ENCODE data around the gene CHRNA3.
"Not testable (repeated sequence)": the region's sequence is repeated elsewhere in the genome, so short reads cannot be mapped to it uniquely, and the experiment has no call there.

Gene CHRNA3

DNA sequence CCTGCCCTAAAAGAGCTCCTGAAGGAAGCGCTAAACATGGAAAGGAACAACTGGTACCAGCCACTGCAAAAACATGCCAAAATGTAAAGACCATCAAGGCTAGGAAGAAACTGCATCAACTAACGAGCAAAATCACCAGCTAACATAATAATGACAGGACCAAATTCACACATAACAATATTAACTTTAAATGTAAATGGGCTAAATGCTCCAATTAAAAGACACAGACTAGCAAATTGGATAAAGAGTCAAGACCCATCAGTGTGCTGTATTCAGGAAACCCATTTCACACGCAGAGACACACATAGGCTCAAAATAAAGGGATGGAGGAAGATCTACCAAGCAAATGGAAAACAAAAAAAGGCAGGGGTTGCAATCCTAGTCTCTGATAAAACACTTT is 11.2 kb downstream of the CHRNA3 start:
- not testable (repeated sequence) for H3K9ac ChIP-seq (ENCODE audit: low read length); H3K27me3 ChIP-seq (ENCODE audit: control insufficient read depth, insufficient read depth, low read length); H3K27ac ChIP-seq (ENCODE audit: low read length); H3K4me3 ChIP-seq (ENCODE audit: low read length); H3K36me3 ChIP-seq (ENCODE audit: control insufficient read depth, low read depth, low read length); H3K9me3 ChIP-seq (ENCODE audit: control insufficient read depth, low read depth, low read length); H3K4me1 ChIP-seq (ENCODE audit: control insufficient read depth, low read depth, low read length)

GRCh38 chr15:78605680-78606079 is 15.1 kb downstream of the CHRNA3 start:
- Histone ChIP-seq H3K4me1 (ENCODE audit: control insufficient read depth, low read depth, low read length) (no peaks in the 10 kb centered on the region), H3K9ac (ENCODE audit: low read length) (no peak overlapping the region), H3K27ac (ENCODE audit: low read length) (no peak overlapping the region), H3K9me3 (ENCODE audit: control insufficient read depth, low read depth, low read length) (peaks cover 3% of the 10 kb centered on the region), H3K4me3 (ENCODE audit: low read length) (no peak overlapping the region), H3K36me3 (ENCODE audit: control insufficient read depth, low read depth, low read length) (no peaks in the 10 kb centered on the region), H3K27me3 (ENCODE audit: control insufficient read depth, insufficient read depth, low read length) (no peaks in the 10 kb centered on the region)

- Histone ChIP-seq H3K9me3 (ENCODE audit: control insufficient read depth, low read depth, low read length) (peaks cover 3% of the 10 kb centered on the region), H3K27ac (ENCODE audit: low read length) (no peak overlapping the region), H3K27me3 (ENCODE audit: control insufficient read depth, insufficient read depth, low read length) (no peaks in the 10 kb centered on the region), H3K9ac (ENCODE audit: low read length) (no peak overlapping the region), H3K4me1 (ENCODE audit: control insufficient read depth, low read depth, low read length) (no peaks in the 10 kb centered on the region), H3K36me3 (ENCODE audit: control insufficient read depth, low read depth, low read length) (no peaks in the 10 kb centered on the region), H3K4me3 (ENCODE audit: low read length) (no peak overlapping the region)
Observed at GRCh38 chr15:78605201-78605600, 15.6 kb downstream of the CHRNA3 start.

DNA sequence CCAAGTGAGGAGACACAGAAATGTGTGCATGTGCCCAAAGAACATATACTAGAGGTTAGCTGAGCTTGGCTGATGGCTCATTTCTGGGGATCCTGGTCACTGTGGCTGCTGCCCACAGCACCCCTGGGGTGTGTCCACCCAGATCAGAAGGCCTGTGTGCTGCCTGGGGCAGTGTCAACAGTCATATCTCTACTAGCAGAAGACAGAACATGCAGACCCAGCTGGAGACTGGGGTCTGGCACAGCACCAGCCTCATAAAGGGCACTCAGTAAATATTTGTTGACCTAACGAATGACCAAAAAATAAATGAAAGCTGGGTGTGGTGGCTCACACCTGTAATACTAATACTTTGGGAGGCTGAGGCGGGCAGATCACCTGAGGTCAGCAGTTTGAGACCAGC is 16.4 kb downstream of the CHRNA3 start:
- Histone ChIP-seq H3K4me3 (ENCODE audit: low read length) (no peak overlapping the region), H3K4me1 (ENCODE audit: control insufficient read depth, low read depth, low read length) (no peaks in the 10 kb centered on the region), H3K9ac (ENCODE audit: low read length) (no peak overlapping the region), H3K27ac (ENCODE audit: low read length) (no peak overlapping the region), H3K27me3 (ENCODE audit: control insufficient read depth, insufficient read depth, low read length) (no peaks in the 10 kb centered on the region), H3K9me3 (ENCODE audit: control insufficient read depth, low read depth, low read length) (peaks cover 3% of the 10 kb centered on the region), H3K36me3 (ENCODE audit: control insufficient read depth, low read depth, low read length) (no peaks in the 10 kb centered on the region)

DNA sequence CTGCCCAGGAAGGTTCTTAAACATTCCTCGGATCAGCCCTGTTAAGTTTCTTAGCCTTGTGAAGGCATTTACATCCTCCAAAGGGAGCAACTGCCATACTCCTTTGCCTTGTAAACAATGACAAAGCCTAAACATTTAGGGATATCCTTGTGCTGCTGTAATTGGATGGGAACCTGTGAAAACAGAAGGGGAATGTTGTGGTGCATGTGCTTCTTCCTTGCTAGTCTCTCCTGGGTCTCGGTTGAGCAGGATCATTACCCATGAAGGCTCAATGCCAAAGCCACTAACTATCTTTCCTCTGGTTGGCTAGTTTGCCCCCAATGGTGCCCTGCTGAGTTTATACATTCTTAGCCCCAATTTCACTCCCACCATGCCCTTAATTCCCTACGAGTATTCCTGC is 17.3 kb downstream of the CHRNA3 start:
- Histone ChIP-seq H3K9me3 (ENCODE audit: control insufficient read depth, low read depth, low read length) (peaks cover 3% of the 10 kb centered on the region), H3K4me3 (ENCODE audit: low read length) (no peak overlapping the region), H3K4me1 (ENCODE audit: control insufficient read depth, low read depth, low read length) (no peaks in the 10 kb centered on the region), H3K36me3 (ENCODE audit: control insufficient read depth, low read depth, low read length) (no peaks in the 10 kb centered on the region), H3K9ac (ENCODE audit: low read length) (no peak overlapping the region), H3K27ac (ENCODE audit: low read length) (no peak overlapping the region), H3K27me3 (ENCODE audit: control insufficient read depth, insufficient read depth, low read length) (no peaks in the 10 kb centered on the region)

DNA sequence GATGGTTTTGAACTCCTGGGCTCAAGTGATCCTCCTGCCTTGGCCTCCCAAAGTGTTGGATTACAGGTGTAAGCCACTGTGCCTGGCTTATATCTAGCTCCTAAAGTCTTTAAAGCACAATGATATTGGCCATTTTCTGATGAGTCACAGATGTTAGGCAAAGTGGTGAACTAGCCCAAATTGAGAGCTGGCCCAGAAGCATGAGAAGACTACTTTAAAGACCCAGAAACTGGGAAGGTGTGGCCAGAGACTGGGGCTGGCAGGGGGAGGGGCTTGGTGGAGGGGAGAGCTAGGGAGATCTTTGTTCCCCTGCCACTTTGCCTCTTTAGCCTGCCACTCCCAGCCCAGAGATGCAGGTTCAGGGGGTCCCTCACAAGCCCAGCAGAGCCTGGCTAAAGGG is 21.6 kb downstream of the CHRNA3 start:
- H3K9me3 ChIP-seq (ENCODE audit: control insufficient read depth, low read depth, low read length), result no peaks in the 10 kb centered on the region
- H3K36me3 ChIP-seq (ENCODE audit: control insufficient read depth, low read depth, low read length), result peaks cover 7% of the 10 kb centered on the region
- no peak overlapping the region for H3K9ac ChIP-seq (ENCODE audit: low read length)
- no peaks in the 10 kb centered on the region for H3K27me3 ChIP-seq (ENCODE audit: control insufficient read depth, insufficient read depth, low read length)
- H3K4me3 ChIP-seq (ENCODE audit: low read length), result no peak overlapping the region
- no peak overlapping the region for H3K27ac ChIP-seq (ENCODE audit: low read length)
- H3K4me1 ChIP-seq (ENCODE audit: control insufficient read depth, low read depth, low read length), result no peaks in the 10 kb centered on the region

DNA sequence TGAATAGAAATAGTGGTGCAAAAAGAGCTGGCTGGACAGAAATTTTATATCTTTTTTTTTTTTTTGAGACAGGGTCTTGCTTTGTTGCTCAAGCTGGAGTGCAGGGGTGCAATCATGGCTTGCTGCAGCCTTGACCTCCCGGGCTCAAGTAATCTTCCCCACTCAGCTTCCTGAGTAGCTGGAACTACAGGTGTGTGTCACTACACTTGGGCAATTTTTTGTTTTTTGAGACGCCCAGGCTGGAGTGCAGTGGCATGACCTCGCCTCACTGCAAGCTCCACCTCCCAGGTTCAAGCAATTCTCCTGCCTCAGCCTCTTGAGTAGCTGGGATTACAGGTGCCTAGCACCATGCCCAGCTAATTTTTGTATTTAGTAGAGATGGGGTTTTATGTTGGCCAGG is 22.4 kb downstream of the CHRNA3 start:
- Histone ChIP-seq H3K9ac (ENCODE audit: low read length) (no peak overlapping the region), H3K4me1 (ENCODE audit: control insufficient read depth, low read depth, low read length) (no peaks in the 10 kb centered on the region), H3K4me3 (ENCODE audit: low read length) (no peak overlapping the region), H3K36me3 (ENCODE audit: control insufficient read depth, low read depth, low read length) (peaks cover 14% of the 10 kb centered on the region), H3K27ac (ENCODE audit: low read length) (no peak overlapping the region), H3K9me3 (ENCODE audit: control insufficient read depth, low read depth, low read length) (no peaks in the 10 kb centered on the region), H3K27me3 (ENCODE audit: control insufficient read depth, insufficient read depth, low read length) (no peaks in the 10 kb centered on the region)

- Histone ChIP-seq H3K27me3 (ENCODE audit: control insufficient read depth, insufficient read depth, low read length) (no peaks in the 10 kb centered on the region), H3K36me3 (ENCODE audit: control insufficient read depth, low read depth, low read length) (peaks cover 18% of the 10 kb centered on the region), H3K27ac (ENCODE audit: low read length) (no peak overlapping the region), H3K4me3 (ENCODE audit: low read length) (no peak overlapping the region), H3K9me3 (ENCODE audit: control insufficient read depth, low read depth, low read length) (no peaks in the 10 kb centered on the region), H3K4me1 (ENCODE audit: control insufficient read depth, low read depth, low read length) (no peaks in the 10 kb centered on the region), H3K9ac (ENCODE audit: low read length) (no peak overlapping the region)
Observed at GRCh38 chr15:78597583-78597982, 23.2 kb downstream of the CHRNA3 start.

DNA sequence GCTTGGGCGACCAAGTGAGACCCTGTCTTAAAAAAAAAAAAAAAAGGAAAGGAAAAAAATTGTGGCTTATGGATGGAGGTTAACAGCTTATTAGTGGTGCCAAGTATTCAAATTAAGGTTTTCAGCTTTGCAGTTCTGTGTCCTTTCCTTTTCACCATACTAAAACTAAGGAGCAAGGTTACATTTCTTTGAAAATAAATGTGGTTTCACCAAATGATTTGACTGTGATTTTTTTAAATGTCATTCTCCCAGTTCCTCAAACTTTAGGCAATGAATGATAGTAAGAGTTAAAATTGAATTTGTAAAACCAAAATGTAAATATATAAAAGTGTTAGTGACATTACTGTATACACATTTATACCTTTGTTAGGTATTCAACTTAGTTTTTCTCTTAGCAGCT is 45.9 kb downstream of the CHRNA3 start:
- Histone ChIP-seq H3K9ac (ENCODE audit: low read length) (no peak overlapping the region), H3K4me1 (ENCODE audit: control insufficient read depth, low read depth, low read length) (no peaks in the 10 kb centered on the region), H3K27me3 (ENCODE audit: control insufficient read depth, insufficient read depth, low read length) (no peaks in the 10 kb centered on the region), H3K36me3 (ENCODE audit: control insufficient read depth, low read depth, low read length) (no peaks in the 10 kb centered on the region), H3K9me3 (ENCODE audit: control insufficient read depth, low read depth, low read length) (no peaks in the 10 kb centered on the region), H3K27ac (ENCODE audit: low read length) (no peak overlapping the region), H3K4me3 (ENCODE audit: low read length) (no peak overlapping the region)

DNA sequence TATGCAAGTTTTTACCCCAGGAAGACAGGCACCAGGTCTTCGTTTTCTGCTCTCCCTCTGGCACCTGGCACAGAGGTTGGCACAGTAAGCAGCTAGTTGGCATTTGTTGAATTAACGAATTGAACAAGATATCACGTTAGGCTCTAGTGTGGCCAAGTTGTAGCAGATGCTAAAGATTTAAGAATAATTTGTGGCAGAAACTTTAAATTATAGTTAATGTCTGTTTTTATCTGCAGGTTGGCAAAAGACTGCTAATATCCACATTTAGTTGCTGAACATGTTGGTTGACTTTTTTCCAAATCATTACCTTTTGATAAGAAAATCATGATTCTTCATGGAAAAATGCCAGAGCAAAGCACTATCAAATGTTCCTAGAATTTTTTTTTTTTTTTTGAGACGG is 47.4 kb downstream of the CHRNA3 start:
- no peak overlapping the region for H3K4me3 ChIP-seq (ENCODE audit: low read length)
- no peaks in the 10 kb centered on the region for H3K9me3 ChIP-seq (ENCODE audit: control insufficient read depth, low read depth, low read length)
- no peaks in the 10 kb centered on the region for H3K27me3 ChIP-seq (ENCODE audit: control insufficient read depth, insufficient read depth, low read length)
- H3K4me1 ChIP-seq (ENCODE audit: control insufficient read depth, low read depth, low read length), result no peaks in the 10 kb centered on the region
- no peak overlapping the region for H3K9ac ChIP-seq (ENCODE audit: low read length)
- no peak overlapping the region for H3K27ac ChIP-seq (ENCODE audit: low read length)
- H3K36me3 ChIP-seq (ENCODE audit: control insufficient read depth, low read depth, low read length), result no peaks in the 10 kb centered on the region

- H3K27me3 ChIP-seq (ENCODE audit: control insufficient read depth, insufficient read depth, low read length), result no peaks in the 10 kb centered on the region
- no peaks in the 10 kb centered on the region for H3K9me3 ChIP-seq (ENCODE audit: control insufficient read depth, low read depth, low read length)
- no peaks in the 10 kb centered on the region for H3K36me3 ChIP-seq (ENCODE audit: control insufficient read depth, low read depth, low read length)
- no peaks in the 10 kb centered on the region for H3K4me1 ChIP-seq (ENCODE audit: control insufficient read depth, low read depth, low read length)
- H3K27ac ChIP-seq (ENCODE audit: low read length), result no peak overlapping the region
- no peak overlapping the region for H3K4me3 ChIP-seq (ENCODE audit: low read length)
- no peak overlapping the region for H3K9ac ChIP-seq (ENCODE audit: low read length)
Observed at GRCh38 chr15:78571382-78571781, 49.4 kb downstream of the CHRNA3 start.

DNA sequence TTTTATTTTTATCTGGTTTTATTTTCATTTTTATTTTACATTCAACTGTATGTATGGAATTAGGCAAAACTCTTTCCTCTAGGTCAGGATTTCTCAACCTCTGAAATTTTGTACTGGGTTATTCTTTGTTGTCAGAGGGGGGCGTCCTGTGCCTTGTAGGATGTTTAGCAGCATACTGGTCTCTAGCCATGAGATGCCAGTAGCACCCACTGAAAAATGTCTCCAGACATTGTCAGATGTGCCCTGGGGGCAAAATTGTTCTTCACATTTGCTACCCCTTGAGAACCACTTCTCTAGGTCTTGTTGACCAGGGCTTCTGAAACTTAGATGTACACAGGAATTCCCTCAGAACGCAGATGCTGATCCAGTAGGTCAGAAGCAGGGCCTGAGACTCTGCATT is 50.1 kb downstream of the CHRNA3 start:
- no peaks in the 10 kb centered on the region for H3K9me3 ChIP-seq (ENCODE audit: control insufficient read depth, low read depth, low read length)
- no peaks in the 10 kb centered on the region for H3K36me3 ChIP-seq (ENCODE audit: control insufficient read depth, low read depth, low read length)
- H3K4me3 ChIP-seq (ENCODE audit: low read length), result no peak overlapping the region
- H3K27ac ChIP-seq (ENCODE audit: low read length), result no peak overlapping the region
- H3K27me3 ChIP-seq (ENCODE audit: control insufficient read depth, insufficient read depth, low read length), result no peaks in the 10 kb centered on the region
- H3K9ac ChIP-seq (ENCODE audit: low read length), result no peak overlapping the region
- H3K4me1 ChIP-seq (ENCODE audit: control insufficient read depth, low read depth, low read length), result no peaks in the 10 kb centered on the region

DNA sequence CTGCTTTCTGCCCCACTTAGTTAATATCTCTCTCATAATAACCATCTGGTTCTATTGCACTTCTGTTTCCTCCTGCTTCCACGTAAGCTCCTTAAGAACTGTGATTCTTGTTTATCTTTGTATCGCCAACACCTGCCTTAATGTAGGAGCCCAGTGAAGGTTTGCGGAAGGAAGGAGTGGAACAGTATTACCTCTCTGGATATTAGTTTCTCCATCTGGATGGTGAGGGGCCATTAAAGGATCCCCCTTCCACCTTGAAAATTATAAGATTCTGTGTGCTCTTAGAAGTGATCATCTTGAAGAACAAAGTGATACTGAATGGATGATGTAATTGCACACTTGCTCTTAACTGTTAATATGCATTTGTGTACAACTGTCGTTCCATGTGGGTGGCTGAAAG is 53.3 kb downstream of the CHRNA3 start:
- no peak overlapping the region for H3K9ac ChIP-seq (ENCODE audit: low read length)
- no peak overlapping the region for H3K27ac ChIP-seq (ENCODE audit: low read length)
- no peaks in the 10 kb centered on the region for H3K36me3 ChIP-seq (ENCODE audit: control insufficient read depth, low read depth, low read length)
- no peak overlapping the region for H3K4me3 ChIP-seq (ENCODE audit: low read length)
- no peaks in the 10 kb centered on the region for H3K4me1 ChIP-seq (ENCODE audit: control insufficient read depth, low read depth, low read length)
- H3K9me3 ChIP-seq (ENCODE audit: control insufficient read depth, low read depth, low read length), result no peaks in the 10 kb centered on the region
- H3K27me3 ChIP-seq (ENCODE audit: control insufficient read depth, insufficient read depth, low read length), result no peaks in the 10 kb centered on the region

All from iPS-18a (cell line).